Natural killer cell (primary cell): Measurements from ENCODE around the gene DGCR8. TPM values are rescaled to one million over a fixed set of nuclear protein-coding genes. Genes with fewer than 3 reads are reported as not detected.

Experiments
- ATAC-seq, 3 donors: fragments of 150-1000 bp in 2 of 3; fragments of 200-7000 bp in 1 of 3; cut with Tn5 transposase; 1 replicate in 1 of 3; 2 replicates in 2 of 3; pipeline ENCODE4 v1.10.0; 2021; ENCODE audit warnings: mild to moderate bottlenecking in 2 of 3, moderate library complexity in 2 of 3
- DNase-seq, 2 donors: peaks; one replicate each; pipeline versions ENCODE4 v3.0.0 to v3.0.0-alpha.2; 2013 to 2021; ENCODE audit warnings: mixed read lengths in 1 of 2
- H3K27ac ChIP-seq: one replicate; pipeline ENCODE4 v1.5.1; 2013; ENCODE audit warnings: mild to moderate bottlenecking, low read length
- H3K27me3 ChIP-seq: one replicate; pipeline ENCODE4 v1.6.1; 2013; ENCODE audit warnings: low read length; ENCODE audit not compliant: control insufficient read depth, insufficient read depth
- H3K36me3 ChIP-seq: one replicate; pipeline ENCODE4 v1.6.1; 2013; ENCODE audit warnings: low read length; ENCODE audit not compliant: control insufficient read depth, insufficient read depth
- H3K4me1 ChIP-seq: one replicate; pipeline ENCODE4 v1.6.1; 2013; ENCODE audit warnings: low read length; ENCODE audit not compliant: control insufficient read depth, insufficient read depth
- H3K4me3 ChIP-seq: one replicate; pipeline ENCODE4 v1.5.1; 2013; ENCODE audit warnings: low read length
- H3K9me3 ChIP-seq: one replicate; pipeline ENCODE4 v1.6.1; 2013; ENCODE audit warnings: low read length; ENCODE audit not compliant: control insufficient read depth, insufficient read depth
- H3K27ac Mint-ChIP-seq, 2 donors: one replicate each; pipeline ENCODE4 v1.8.0; 2022; ENCODE audit warnings: mild to moderate bottlenecking in 2 of 2, mixed read lengths in 2 of 2, moderate library complexity in 1 of 2
- H3K27me3 Mint-ChIP-seq, 2 donors: one replicate each; pipeline ENCODE4 v1.8.0; 2022; ENCODE audit warnings: low read depth in 2 of 2, mixed read lengths in 2 of 2
- H3K36me3 Mint-ChIP-seq: one replicate; pipeline ENCODE4 v1.8.0; 2022; ENCODE audit warnings: mixed read lengths
- H3K4me1 Mint-ChIP-seq, 2 donors: one replicate each; pipeline ENCODE4 v1.8.0; 2022; ENCODE audit warnings: mixed read lengths in 2 of 2
- H3K4me3 Mint-ChIP-seq: one replicate; pipeline ENCODE4 v1.8.0; 2022; ENCODE audit warnings: mild to moderate bottlenecking, moderate library complexity, mixed read lengths
- H3K9me3 Mint-ChIP-seq, 2 donors: one replicate each; pipeline ENCODE4 v1.8.0; 2022; ENCODE audit warnings: mixed read lengths in 2 of 2
- CTCF ChIP-seq: fragments of 200-600 bp; IDR thresholded peaks from one replicate; pipeline ENCODE4 v1.8.0; 2022; ENCODE audit warnings: antibody characterized with exemption
- WGBS: methylation state at CpG from one replicate; pipeline ENCODE4 v1.1.7; 2013; ENCODE audit warnings: missing lambda C conversion rate; ENCODE audit not compliant: insufficient coverage; 5-methylcytosine and 5-hydroxymethylcytosine counted together
- intact Hi-C: fragments of 100-400 bp; cut with micrococcal nuclease; formaldehyde crosslinking; loops from one replicate; pipeline ENCODE4 v1.14.2; 2022
- total RNA-seq, 4 donors: library from RNA; stranded (reverse); fragments of 120-200 nt in 1 of 4; gene quantifications; one replicate each; pipeline versions ENCODE4 v1.2.3 to v1.2.4, GENCODE V29; 2013 to 2022

DGCR8 gene
- total RNA-seq, 3 donors from 2014 or later (not counting 1 experiment from before 2014, with no cell fraction given) = 45.3 to 64.7 (median 64.0) TPM

GRCh38 chr22:20102203-20102780 lies 22.3 kb downstream of the DGCR8 start:
- Histone ChIP-seq H3K9me3 (no peaks in the 10 kb centered on the region), H3K27ac (no peak overlapping the region), H3K4me3 (no peak overlapping the region), H3K4me1 (peaks cover 29% of the 10 kb centered on the region), H3K36me3 (peaks cover 45% of the 10 kb centered on the region), H3K27me3 (no peaks in the 10 kb centered on the region)
- Mint-ChIP-seq H3K27ac (peak overlapping the region; percentile 60 to 72), H3K36me3 (peaks cover 6% of the 10 kb centered on the region), H3K4me3 (no peak overlapping the region), H3K4me1 (peaks cover 22 to 24% of the 10 kb centered on the region in 2 donors), H3K27me3 (no peaks in the 10 kb centered on the region), H3K9me3 (no peaks in the 10 kb centered on the region)
- 92% methylated on average over 12 of the region's 12 CpGs for WGBS
- DNase-seq (no peak), ATAC-seq (no peak)
- intact Hi-C loops = no loop called here
- TF ChIP-seq CTCF = no peak

GRCh38 chr22:20105456-20106204 lies 25.6 kb downstream of the DGCR8 start:
- intact Hi-C loops = no loop called here
- Histone ChIP-seq H3K36me3 (peaks cover 52% of the 10 kb centered on the region), H3K27ac (no peak overlapping the region), H3K9me3 (no peaks in the 10 kb centered on the region), H3K4me1 (peaks cover 15% of the 10 kb centered on the region), H3K4me3 (no peak overlapping the region), H3K27me3 (no peaks in the 10 kb centered on the region)
- WGBS = 98% methylated on average over 7 of the region's 7 CpGs
- Mint-ChIP-seq H3K4me3 (no peak overlapping the region), H3K4me1 (peaks cover 11 to 20% of the 10 kb centered on the region in 2 donors), H3K36me3 (no peaks in the 10 kb centered on the region), H3K27me3 (no peaks in the 10 kb centered on the region), H3K27ac (no peak overlapping the region), H3K9me3 (no peaks in the 10 kb centered on the region)
- ATAC-seq (no peak), DNase-seq (no peak)
- TF ChIP-seq CTCF = no peak

- Histone ChIP-seq H3K9me3 (no peaks in the 10 kb centered on the region), H3K36me3 (peaks cover 52% of the 10 kb centered on the region), H3K4me1 (peaks cover 15% of the 10 kb centered on the region), H3K4me3 (no peak overlapping the region), H3K27me3 (no peaks in the 10 kb centered on the region), H3K27ac (no peak overlapping the region)
- H3K27me3 Mint-ChIP-seq = no peaks in the 10 kb centered on the region
- DNase-seq = no peak
- TF ChIP-seq CTCF = no peak
- WGBS = 93% methylated on average over 20 of the region's 20 CpGs
- ATAC-seq = no peak
- no peak overlapping the region for H3K27ac Mint-ChIP-seq
- peaks cover 6 to 13% of the 10 kb centered on the region in 2 donors for H3K4me1 Mint-ChIP-seq
- H3K4me3 Mint-ChIP-seq = no peak overlapping the region
- intact Hi-C loops = no loop called here
- no peaks in the 10 kb centered on the region for H3K36me3 Mint-ChIP-seq
- no peaks in the 10 kb centered on the region for H3K9me3 Mint-ChIP-seq
Measured at GRCh38 chr22:20106205-20106848, 26.3 kb downstream of the DGCR8 start.
